DMS153 treated with DMSO at 0.1 percent for 48 hours (cell line): ENCODE results near the gene ARHGEF28.

ENCODE experiments used
- DNase-seq: peaks from one replicate; lab custom pipeline; 2025; ENCODE audit not compliant: unreplicated experiment; lab: John Stamatoyannopoulos, UW

ARHGEF28 gene

GRCh38 chr5:73851471-73852181 lies 225.6 kb downstream of the ARHGEF28 start:
- DNase-seq = no peak

- DNase-seq = no peak
These were observed 227.1 kb downstream of the ARHGEF28 start for GRCh38 chr5:73853091-73853490.

GRCh38 chr5:73856997-73857396 lies 231.0 kb downstream of the ARHGEF28 start:
- no peak for DNase-seq

GRCh38 chr5:73857446-73857845 lies 231.4 kb downstream of the ARHGEF28 start:
- DNase-seq = no peak

- DNase-seq = no peak
These were observed 232.1 kb downstream of the ARHGEF28 start for GRCh38 chr5:73858054-73858453.

GRCh38 chr5:73858776-73859175 lies 232.8 kb downstream of the ARHGEF28 start:
- DNase-seq = no peak

GRCh38 chr5:73859696-73860095 lies 233.7 kb downstream of the ARHGEF28 start:
- DNase-seq = no peak

- DNase-seq = no peak
These were observed 235.5 kb downstream of the ARHGEF28 start for GRCh38 chr5:73861313-73861988.

- DNase-seq = no peak
These were observed 236.8 kb downstream of the ARHGEF28 start for GRCh38 chr5:73862796-73863195.

GRCh38 chr5:73863876-73864275 lies 237.9 kb downstream of the ARHGEF28 start:
- DNase-seq = no peak

GRCh38 chr5:73865315-73865714 lies 239.3 kb downstream of the ARHGEF28 start:
- DNase-seq = no peak

- no peak for DNase-seq
These were observed 241.6 kb downstream of the ARHGEF28 start for GRCh38 chr5:73867345-73868335.

GRCh38 chr5:73883646-73884045 lies 257.6 kb downstream of the ARHGEF28 start:
- DNase-seq = no peak

GRCh38 chr5:73887688-73888087 lies 261.7 kb downstream of the ARHGEF28 start:
- no peak for DNase-seq

GRCh38 chr5:73890569-73890968 lies 264.6 kb downstream of the ARHGEF28 start:
- no peak for DNase-seq

GRCh38 chr5:73892218-73892617 lies 266.2 kb downstream of the ARHGEF28 start:
- DNase-seq = no peak

GRCh38 chr5:73892806-73893205 lies 266.8 kb downstream of the ARHGEF28 start:
- DNase-seq = no peak

- DNase-seq = no peak
These were observed 267.8 kb downstream of the ARHGEF28 start for GRCh38 chr5:73893813-73894212.

GRCh38 chr5:73894860-73895259 lies 268.9 kb downstream of the ARHGEF28 start:
- DNase-seq = no peak

GRCh38 chr5:73895471-73895870 lies 269.5 kb downstream of the ARHGEF28 start:
- no peak for DNase-seq

GRCh38 chr5:73896097-73896496 lies 270.1 kb downstream of the ARHGEF28 start:
- DNase-seq = no peak
